Measurements from ENCODE around the gene NALCN.

Gene NALCN

GRCh38 chr13:101412076-101412475, 4.2 kb downstream of the NALCN start:
- DNase-seq, result no peak

GRCh38 chr13:101408992-101409656, 7.2 kb downstream of the NALCN start:
- no peak for DNase-seq

- no peak for DNase-seq
These were observed 8.2 kb downstream of the NALCN start for GRCh38 chr13:101408154-101408553.

- no peak for DNase-seq
These were observed 9.5 kb downstream of the NALCN start for GRCh38 chr13:101406791-101407190.

- DNase-seq, result no peak
These were observed 15.1 kb downstream of the NALCN start for GRCh38 chr13:101401196-101401595.

- no peak for DNase-seq
These were observed 16.9 kb downstream of the NALCN start for GRCh38 chr13:101399365-101399764.

- DNase-seq, result no peak
These were observed 17.4 kb downstream of the NALCN start for GRCh38 chr13:101398920-101399319.

GRCh38 chr13:101398191-101398590, 18.1 kb downstream of the NALCN start:
- DNase-seq, result no peak

GRCh38 chr13:101397742-101398141, 18.6 kb downstream of the NALCN start:
- no peak for DNase-seq

- DNase-seq, result no peak
These were observed 21.7 kb downstream of the NALCN start for GRCh38 chr13:101394605-101395004.

- DNase-seq, result no peak
These were observed 23.2 kb downstream of the NALCN start for GRCh38 chr13:101393140-101393539.

- no peak for DNase-seq
These were observed 25.8 kb downstream of the NALCN start for GRCh38 chr13:101390461-101390860.

GRCh38 chr13:101384929-101385328, 31.4 kb downstream of the NALCN start:
- no peak for DNase-seq

- no peak for DNase-seq
These were observed 32.7 kb downstream of the NALCN start for GRCh38 chr13:101383595-101383994.

GRCh38 chr13:101382701-101383100, 33.6 kb downstream of the NALCN start:
- DNase-seq, result no peak

- DNase-seq, result no peak
These were observed 34.2 kb downstream of the NALCN start for GRCh38 chr13:101382086-101382485.

GRCh38 chr13:101360525-101360924, 55.8 kb downstream of the NALCN start:
- DNase-seq, result no peak

- DNase-seq, result no peak
These were observed 61.4 kb downstream of the NALCN start for GRCh38 chr13:101354895-101355294.

- no peak for DNase-seq
These were observed 69.2 kb downstream of the NALCN start for GRCh38 chr13:101346942-101347728.

GRCh38 chr13:101346161-101346560, 70.1 kb downstream of the NALCN start:
- DNase-seq, result no peak

- DNase-seq, result no peak
These were observed 73.0 kb downstream of the NALCN start for GRCh38 chr13:101343128-101343787.

GRCh38 chr13:101341464-101341863, 74.8 kb downstream of the NALCN start:
- no peak for DNase-seq

GRCh38 chr13:101339202-101339601, 77.1 kb downstream of the NALCN start:
- DNase-seq, result no peak

GRCh38 chr13:101332583-101332982, 83.7 kb downstream of the NALCN start:
- no peak for DNase-seq

Data from NCI-H510A treated with DMSO at 0.1 percent for 48 hours (cell line).